HEK293 (cell line): ENCODE data around the gene C21orf58.

Source experiments
- BCL11A ChIP-seq: fragments of 450-650 bp; formaldehyde crosslinking; IDR thresholded peaks from 2 replicates; pipeline ENCODE4 v1.5.1; 2016; ENCODE audit warnings: low read depth, missing biosample characterization, missing genetic modification characterization
- KLF1 ChIP-seq: fragments of 450-650 bp; formaldehyde crosslinking; IDR thresholded peaks from 2 replicates; pipeline ENCODE4 v1.5.1; 2016; ENCODE audit warnings: missing biosample characterization, missing genetic modification characterization
- KLF7 ChIP-seq: fragments of 450-650 bp; formaldehyde crosslinking; IDR thresholded peaks from 2 replicates; pipeline ENCODE4 v1.5.1; 2016; ENCODE audit warnings: missing biosample characterization, missing genetic modification characterization, borderline replicate concordance
- MEIS1 ChIP-seq: sonication (generic); formaldehyde crosslinking; IDR thresholded peaks from 2 replicates; pipeline ENCODE4 v1.8.1; 2022; ENCODE audit warnings: missing genetic modification reagents, mild to moderate bottlenecking, borderline replicate concordance
- MYNN ChIP-seq: fragments of 450-650 bp; formaldehyde crosslinking; IDR thresholded peaks from 2 replicates; pipeline ENCODE4 v1.5.1; 2016; ENCODE audit warnings: missing biosample characterization, missing genetic modification characterization, borderline replicate concordance
- OSR2 ChIP-seq: fragments of 450-650 bp; formaldehyde crosslinking; IDR thresholded peaks from 2 replicates; pipeline ENCODE4 v1.5.1; 2016; ENCODE audit warnings: missing biosample characterization, missing genetic modification characterization
- TCF7L2 ChIP-seq: IDR thresholded peaks from 2 replicates; pipeline ENCODE4 v1.6.1; 2011; ENCODE audit warnings: low read depth, mild to moderate bottlenecking, inconsistent platforms, low read length, moderate library complexity, borderline replicate concordance
- WT1 ChIP-seq: fragments of 450-650 bp; formaldehyde crosslinking; IDR thresholded peaks from 2 replicates; pipeline ENCODE4 v1.5.1; 2016; ENCODE audit warnings: missing biosample characterization, missing genetic modification characterization
- ZBTB1 ChIP-seq: fragments of 450-650 bp; formaldehyde crosslinking; IDR thresholded peaks from 2 replicates; pipeline ENCODE4 v1.5.1; 2016; ENCODE audit warnings: missing biosample characterization, missing genetic modification characterization
- ZBTB21 ChIP-seq: fragments of 450-650 bp; formaldehyde crosslinking; IDR thresholded peaks from 2 replicates; pipeline ENCODE4 v1.5.1; 2017; ENCODE audit warnings: missing biosample characterization, missing genetic modification characterization
- ZFP37 ChIP-seq: fragments of 450-650 bp; formaldehyde crosslinking; IDR thresholded peaks from 2 replicates; pipeline ENCODE4 v1.5.1; 2016; ENCODE audit warnings: missing biosample characterization, missing genetic modification characterization
- ZNF121 ChIP-seq: fragments of 450-650 bp; formaldehyde crosslinking; IDR thresholded peaks from 2 replicates; pipeline ENCODE4 v1.5.1; 2016; ENCODE audit warnings: missing biosample characterization, missing genetic modification characterization
- ZNF133 ChIP-seq: fragments of 450-650 bp; formaldehyde crosslinking; IDR thresholded peaks from 2 replicates; pipeline ENCODE4 v1.5.1; 2016; ENCODE audit warnings: missing biosample characterization, missing genetic modification characterization
- ZNF214 ChIP-seq: fragments of 450-650 bp; formaldehyde crosslinking; IDR thresholded peaks from 2 replicates; pipeline ENCODE4 v1.5.1; 2017; ENCODE audit warnings: missing biosample characterization, mild to moderate bottlenecking, missing genetic modification characterization, borderline replicate concordance
- ZNF274 ChIP-seq, 2 experiments: fragments of 200-500 bp in 1 of 2; fragments of 450-650 bp in 1 of 2; sonication (Bioruptor generic) in 1 of 2; formaldehyde crosslinking in 1 of 2; IDR thresholded peaks; 2 replicates each; pipeline versions ENCODE4 v1.5.1 to v1.6.1; 2014 to 2016; ENCODE audit warnings: borderline replicate concordance in 1 of 2, inconsistent platforms in 1 of 2, low read length in 1 of 2, missing biosample characterization in 1 of 2, missing genetic modification characterization in 1 of 2
- ZNF311 ChIP-seq: fragments of 450-650 bp; formaldehyde crosslinking; IDR thresholded peaks from 2 replicates; pipeline ENCODE4 v1.5.1; 2017; ENCODE audit warnings: missing biosample characterization, missing genetic modification characterization, borderline replicate concordance
- ZNF426 ChIP-seq: fragments of 450-650 bp; formaldehyde crosslinking; IDR thresholded peaks from 2 replicates; pipeline ENCODE4 v1.5.1; 2017; ENCODE audit warnings: missing biosample characterization, missing genetic modification characterization, mild to moderate bottlenecking, inconsistent platforms, moderate library complexity
- ZNF510 ChIP-seq: fragments of 450-650 bp; formaldehyde crosslinking; IDR thresholded peaks from 2 replicates; pipeline ENCODE4 v1.5.1; 2018; ENCODE audit warnings: mild to moderate bottlenecking, missing genetic modification characterization, missing biosample characterization; ENCODE audit not compliant: insufficient replicate concordance
- ZNF561 ChIP-seq: fragments of 450-650 bp; IDR thresholded peaks from 2 replicates; pipeline ENCODE4 v1.5.1; 2018; ENCODE audit warnings: missing biosample characterization, missing genetic modification characterization, borderline replicate concordance
- ZNF585B ChIP-seq: fragments of 450-650 bp; formaldehyde crosslinking; IDR thresholded peaks from 2 replicates; pipeline ENCODE4 v1.5.1; 2016; ENCODE audit warnings: missing biosample characterization, missing genetic modification characterization
- ZNF623 ChIP-seq: fragments of 450-650 bp; formaldehyde crosslinking; IDR thresholded peaks from 2 replicates; pipeline ENCODE4 v1.5.1; 2016; ENCODE audit warnings: missing biosample characterization, missing genetic modification characterization
- ZXDB ChIP-seq: fragments of 450-650 bp; formaldehyde crosslinking; IDR thresholded peaks from 2 replicates; pipeline ENCODE4 v1.5.1; 2016; ENCODE audit warnings: missing biosample characterization, missing genetic modification characterization
- TF ChIP-seq, protein P1 (sequence below): fragments of 450-650 bp; formaldehyde crosslinking; IDR thresholded peaks from 2 replicates; pipeline ENCODE4 v1.5.1; 2017; ENCODE audit warnings: missing biosample characterization, missing genetic modification characterization
- TF ChIP-seq, protein P2 (sequence below): fragments of 450-650 bp; formaldehyde crosslinking; IDR thresholded peaks from 2 replicates; pipeline ENCODE4 v1.5.1; 2016; ENCODE audit warnings: missing biosample characterization, missing genetic modification characterization
- TF ChIP-seq, protein P3 (sequence below): fragments of 450-650 bp; formaldehyde crosslinking; IDR thresholded peaks from 2 replicates; pipeline ENCODE4 v1.5.1; 2016; ENCODE audit warnings: missing biosample characterization, missing genetic modification characterization, borderline replicate concordance

Gene C21orf58

DNA sequence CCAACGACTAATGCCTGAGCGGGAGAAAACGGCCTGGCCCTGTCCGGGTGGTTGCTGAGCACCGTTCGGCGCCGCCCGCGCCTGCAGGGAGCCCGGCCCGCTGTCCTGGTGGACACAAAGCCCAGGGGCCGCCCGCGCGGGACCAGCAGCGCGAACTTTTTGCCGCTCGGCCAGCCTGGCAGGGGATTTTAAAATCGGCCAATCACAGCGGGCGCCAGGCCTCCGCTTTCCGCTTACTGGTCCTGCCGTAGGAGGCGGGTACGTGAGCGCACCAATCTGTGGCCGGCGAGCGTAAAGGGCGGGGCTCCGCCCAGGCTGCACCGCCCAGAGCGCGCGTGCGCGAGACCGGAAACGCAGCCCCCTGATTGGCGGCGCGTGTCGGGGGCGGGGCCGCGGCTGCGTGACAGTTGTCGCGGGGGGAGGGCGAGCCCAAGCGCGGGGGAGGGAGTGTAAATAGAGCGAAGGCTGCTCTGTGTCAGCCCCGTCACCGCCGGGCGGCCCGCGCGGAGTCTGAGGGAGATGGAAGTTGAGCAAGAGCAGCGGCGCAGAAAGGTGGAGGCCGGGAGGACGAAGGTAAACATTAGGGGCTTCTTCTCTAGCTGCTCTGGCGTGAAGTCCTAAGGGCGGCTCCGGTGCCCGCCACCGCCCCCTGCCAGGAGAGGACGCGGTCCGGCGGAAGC, at the start of gene C21orf58, which contains the start of gene PCNT (continued):
- TF ChIP-seq ZNF585B (tag by site-specific recombination) (no peak), KLF1 (tag by site-specific recombination) (peak; percentile 85), ZBTB1 (no peak), ZNF561 (tag by site-specific recombination) (peak; percentile 19; the same call in 1 of the 2 replicates), ZNF426 (tag by site-specific recombination) (no peak; the same call in 1 of the 2 replicates), ZNF623 (tag by site-specific recombination) (peak; percentile 32), ZBTB21 (tag by site-specific recombination) (peak; percentile 65; the same call in 1 of the 2 replicates), BCL11A (no peak), ZXDB (tag by site-specific recombination) (peak; percentile 99), ZNF121 (no peak; the same call in 1 of the 2 replicates), ZNF311 (no peak), ZNF133 (tag by site-specific recombination) (no peak), ZFP37 (tag by site-specific recombination) (peak; percentile 66), MEIS1 (CRISPR knock-in tag) (no peak), OSR2 (peak; percentile 38; the same call in 1 of the 2 replicates), KLF7 (tag by site-specific recombination) (peak; percentile 76; the same call in 1 of the 2 replicates), TCF7L2 (no peak), ZNF274 (IDR thresholded peaks at IDR 0.05; ENCODE audit: low read length) (no peak), ZNF274 (tag by site-specific recombination; IDR thresholded peaks at IDR 0.05; ENCODE audit: borderline replicate concordance) (no peak), WT1 (peak; percentile 68), ZNF214 (tag by site-specific recombination) (no peak), ZNF510 (tag by site-specific recombination) (no peak), MYNN (tag by site-specific recombination) (no peak)
- TF ChIP-seq, protein P1, sequence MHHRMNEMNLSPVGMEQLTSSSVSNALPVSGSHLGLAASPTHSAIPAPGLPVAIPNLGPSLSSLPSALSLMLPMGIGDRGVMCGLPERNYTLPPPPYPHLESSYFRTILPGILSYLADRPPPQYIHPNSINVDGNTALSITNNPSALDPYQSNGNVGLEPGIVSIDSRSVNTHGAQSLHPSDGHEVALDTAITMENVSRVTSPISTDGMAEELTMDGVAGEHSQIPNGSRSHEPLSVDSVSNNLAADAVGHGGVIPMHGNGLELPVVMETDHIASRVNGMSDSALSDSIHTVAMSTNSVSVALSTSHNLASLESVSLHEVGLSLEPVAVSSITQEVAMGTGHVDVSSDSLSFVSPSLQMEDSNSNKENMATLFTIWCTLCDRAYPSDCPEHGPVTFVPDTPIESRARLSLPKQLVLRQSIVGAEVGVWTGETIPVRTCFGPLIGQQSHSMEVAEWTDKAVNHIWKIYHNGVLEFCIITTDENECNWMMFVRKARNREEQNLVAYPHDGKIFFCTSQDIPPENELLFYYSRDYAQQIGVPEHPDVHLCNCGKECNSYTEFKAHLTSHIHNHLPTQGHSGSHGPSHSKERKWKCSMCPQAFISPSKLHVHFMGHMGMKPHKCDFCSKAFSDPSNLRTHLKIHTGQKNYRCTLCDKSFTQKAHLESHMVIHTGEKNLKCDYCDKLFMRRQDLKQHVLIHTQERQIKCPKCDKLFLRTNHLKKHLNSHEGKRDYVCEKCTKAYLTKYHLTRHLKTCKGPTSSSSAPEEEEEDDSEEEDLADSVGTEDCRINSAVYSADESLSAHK (tag by site-specific recombination): peak; percentile 60
- TF ChIP-seq, protein P2, sequence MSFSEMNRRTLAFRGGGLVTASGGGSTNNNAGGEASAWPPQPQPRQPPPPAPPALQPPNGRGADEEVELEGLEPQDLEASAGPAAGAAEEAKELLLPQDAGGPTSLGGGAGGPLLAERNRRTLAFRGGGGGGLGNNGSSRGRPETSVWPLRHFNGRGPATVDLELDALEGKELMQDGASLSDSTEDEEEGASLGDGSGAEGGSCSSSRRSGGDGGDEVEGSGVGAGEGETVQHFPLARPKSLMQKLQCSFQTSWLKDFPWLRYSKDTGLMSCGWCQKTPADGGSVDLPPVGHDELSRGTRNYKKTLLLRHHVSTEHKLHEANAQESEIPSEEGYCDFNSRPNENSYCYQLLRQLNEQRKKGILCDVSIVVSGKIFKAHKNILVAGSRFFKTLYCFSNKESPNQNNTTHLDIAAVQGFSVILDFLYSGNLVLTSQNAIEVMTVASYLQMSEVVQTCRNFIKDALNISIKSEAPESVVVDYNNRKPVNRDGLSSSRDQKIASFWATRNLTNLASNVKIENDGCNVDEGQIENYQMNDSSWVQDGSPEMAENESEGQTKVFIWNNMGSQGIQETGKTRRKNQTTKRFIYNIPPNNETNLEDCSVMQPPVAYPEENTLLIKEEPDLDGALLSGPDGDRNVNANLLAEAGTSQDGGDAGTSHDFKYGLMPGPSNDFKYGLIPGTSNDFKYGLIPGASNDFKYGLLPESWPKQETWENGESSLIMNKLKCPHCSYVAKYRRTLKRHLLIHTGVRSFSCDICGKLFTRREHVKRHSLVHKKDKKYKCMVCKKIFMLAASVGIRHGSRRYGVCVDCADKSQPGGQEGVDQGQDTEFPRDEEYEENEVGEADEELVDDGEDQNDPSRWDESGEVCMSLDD (tag by site-specific recombination): no peak
- TF ChIP-seq, protein P3, sequence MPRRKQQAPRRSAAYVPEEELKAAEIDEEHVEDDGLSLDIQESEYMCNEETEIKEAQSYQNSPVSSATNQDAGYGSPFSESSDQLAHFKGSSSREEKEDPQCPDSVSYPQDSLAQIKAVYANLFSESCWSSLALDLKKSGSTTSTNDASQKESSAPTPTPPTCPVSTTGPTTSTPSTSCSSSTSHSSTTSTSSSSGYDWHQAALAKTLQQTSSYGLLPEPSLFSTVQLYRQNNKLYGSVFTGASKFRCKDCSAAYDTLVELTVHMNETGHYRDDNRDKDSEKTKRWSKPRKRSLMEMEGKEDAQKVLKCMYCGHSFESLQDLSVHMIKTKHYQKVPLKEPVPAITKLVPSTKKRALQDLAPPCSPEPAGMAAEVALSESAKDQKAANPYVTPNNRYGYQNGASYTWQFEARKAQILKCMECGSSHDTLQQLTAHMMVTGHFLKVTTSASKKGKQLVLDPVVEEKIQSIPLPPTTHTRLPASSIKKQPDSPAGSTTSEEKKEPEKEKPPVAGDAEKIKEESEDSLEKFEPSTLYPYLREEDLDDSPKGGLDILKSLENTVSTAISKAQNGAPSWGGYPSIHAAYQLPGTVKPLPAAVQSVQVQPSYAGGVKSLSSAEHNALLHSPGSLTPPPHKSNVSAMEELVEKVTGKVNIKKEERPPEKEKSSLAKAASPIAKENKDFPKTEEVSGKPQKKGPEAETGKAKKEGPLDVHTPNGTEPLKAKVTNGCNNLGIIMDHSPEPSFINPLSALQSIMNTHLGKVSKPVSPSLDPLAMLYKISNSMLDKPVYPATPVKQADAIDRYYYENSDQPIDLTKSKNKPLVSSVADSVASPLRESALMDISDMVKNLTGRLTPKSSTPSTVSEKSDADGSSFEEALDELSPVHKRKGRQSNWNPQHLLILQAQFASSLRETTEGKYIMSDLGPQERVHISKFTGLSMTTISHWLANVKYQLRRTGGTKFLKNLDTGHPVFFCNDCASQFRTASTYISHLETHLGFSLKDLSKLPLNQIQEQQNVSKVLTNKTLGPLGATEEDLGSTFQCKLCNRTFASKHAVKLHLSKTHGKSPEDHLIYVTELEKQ (tag by site-specific recombination): peak; percentile 35; the same call in 1 of the 2 replicates
